ENCODE data around the gene DGUOK.

- TF ChIP-seq CTCF (IDR thresholded peaks at IDR 0.05; ENCODE audit: low read depth, low read length) (no peak), EZH2phosphoT487 (IDR thresholded peaks at IDR 0.05; ENCODE audit: low read depth) (no peak)
Observed at GRCh38 chr2:73927344-73927743, 664 bp downstream of the DGUOK start.

Data from OCI-LY3 (cell line).